H1 (cell line): ENCODE results near the gene FAM8A1. TPM values are rescaled to one million over a fixed set of nuclear protein-coding genes. Genes with fewer than 3 reads are reported as not detected.

Source experiments
- CTCF ChIA-PET: fragments of 300-600 bp; sonication (Branson Sonifier 250); formaldehyde crosslinking; loops from one replicate; lab custom pipeline; 2021; ENCODE audit not compliant: partially characterized antibody; lab: Charles Lee
- POLR2A ChIA-PET: fragments of 300-600 bp; sonication (Branson Sonifier 250); formaldehyde crosslinking; loops from one replicate; lab custom pipeline; 2021; ENCODE audit warnings: inconsistent platforms; ENCODE audit not compliant: partially characterized antibody; lab: Charles Lee
- DNase-seq, 2 experiments: peaks; one replicate each; pipeline versions ENCODE4 v3.0.0 to v3.0.0-alpha.2; 2010 to 2022; ENCODE audit warnings: low spot score in 2 of 2, low read depth in 1 of 2, mixed read lengths in 1 of 2
- FAIRE-seq: peaks from 2 replicates; lab custom pipeline; 2011; peaks lifted over from hg19 to GRCh38; lab: Jason Lieb, UNC
- H2AFZ ChIP-seq: 2 replicates; pipeline ENCODE4 v1.8.1; 2012; ENCODE audit warnings: low read length, inconsistent platforms
- H2AK5ac ChIP-seq: 2 replicates; pipeline ENCODE4 v1.6.1; 2013; ENCODE audit warnings: low read depth, low read length
- H2BK120ac ChIP-seq: replicated peaks from 2 replicates; pipeline ENCODE3; 2013; ENCODE audit warnings: low read depth, low read length, inconsistent platforms
- H2BK12ac ChIP-seq: 2 replicates; pipeline ENCODE4 v1.6.1; 2013; ENCODE audit warnings: low read depth, low read length
- H2BK15ac ChIP-seq: 2 replicates; pipeline ENCODE4 v1.6.1; 2013; ENCODE audit warnings: low read length
- H2BK20ac ChIP-seq: 2 replicates; pipeline ENCODE4 v1.6.1; 2013; ENCODE audit warnings: low read length
- H2BK5ac ChIP-seq: 2 replicates; pipeline ENCODE4 v1.6.1; 2013; ENCODE audit warnings: low read depth, low read length
- H3K14ac ChIP-seq: 2 replicates; pipeline ENCODE4 v1.6.1; 2013; ENCODE audit warnings: inconsistent platforms; ENCODE audit not compliant: insufficient read length
- H3K18ac ChIP-seq: 2 replicates; pipeline ENCODE4 v1.6.1; 2013; ENCODE audit warnings: low read length; ENCODE audit errors: extremely low read depth
- H3K23ac ChIP-seq: 2 replicates; pipeline ENCODE4 v1.6.1; 2013; ENCODE audit warnings: inconsistent platforms; ENCODE audit not compliant: insufficient read length
- H3K23me2 ChIP-seq: 2 replicates; pipeline ENCODE4 v1.6.1; 2013; ENCODE audit warnings: low read depth, low read length
- H3K27ac ChIP-seq: 2 replicates; pipeline ENCODE4 v1.6.1; 2011; ENCODE audit warnings: low read depth, low read length, inconsistent platforms
- H3K27me3 ChIP-seq, 4 experiments: replicated peaks in 1 of 4; 1 replicate in 1 of 4; 2 replicates in 3 of 4; pipeline versions ENCODE4 v1.6.1 to v1.8.1; 2011 to 2013; ENCODE audit warnings: low read length in 3 of 4, mild to moderate bottlenecking in 3 of 4, inconsistent platforms in 2 of 4, mixed read lengths in 2 of 4, moderate library complexity in 1 of 4; ENCODE audit not compliant: control insufficient read depth in 3 of 4, insufficient read depth in 3 of 4; ENCODE audit errors: extremely low read depth in 1 of 4
- H3K36me3 ChIP-seq, 4 experiments: 2 replicates each; pipeline versions ENCODE4 v1.6.1 to v1.8.1; 2011 to 2013; ENCODE audit warnings: mild to moderate bottlenecking in 4 of 4, low read length in 3 of 4, moderate library complexity in 2 of 4, control low read depth in 1 of 4, inconsistent platforms in 1 of 4; ENCODE audit not compliant: insufficient read depth in 4 of 4, control insufficient read depth in 2 of 4
- H3K4ac ChIP-seq: replicated peaks from 2 replicates; pipeline ENCODE3; 2013; ENCODE audit warnings: low read length, low read depth, mixed read lengths, inconsistent platforms; ENCODE audit not compliant: insufficient read length
- H3K4me1 ChIP-seq, 4 experiments: replicated peaks in 1 of 4; 1 replicate in 1 of 4; 2 replicates in 3 of 4; pipeline versions ENCODE4 v1.6.1 to v1.8.1; 2011 to 2013; ENCODE audit warnings: low read length in 3 of 4, inconsistent platforms in 2 of 4, mixed read lengths in 1 of 4; ENCODE audit not compliant: insufficient read depth in 4 of 4, control insufficient read depth in 3 of 4
- H3K4me2 ChIP-seq, 2 experiments: 2 replicates each; pipeline versions ENCODE4 v1.6.1 to v1.8.1; 2011 to 2013; ENCODE audit warnings: low read depth in 2 of 2, low read length in 2 of 2, control low read depth in 1 of 2, inconsistent platforms in 1 of 2, mild to moderate bottlenecking in 1 of 2; ENCODE audit not compliant: insufficient read depth in 1 of 2
- H3K4me3 ChIP-seq, 4 experiments: fragments of 200-600, 300-600 bp in 1 of 4; sonication (generic), shearing (Covaris generic), sonication (Bioruptor Twin) in 1 of 4; 2 replicates each; pipeline versions ENCODE4 v1.5.1 to v1.8.1; 2011 to 2016; ENCODE audit warnings: low read length in 4 of 4, low read depth in 3 of 4, control low read depth in 2 of 4, inconsistent platforms in 2 of 4, mild to moderate bottlenecking in 2 of 4, mixed read lengths in 1 of 4, moderate library complexity in 1 of 4; ENCODE audit not compliant: insufficient read depth in 2 of 4; ENCODE audit errors: extremely low read depth in 1 of 4
- H3K56ac ChIP-seq: replicated peaks from 2 replicates; pipeline ENCODE3; 2013; ENCODE audit warnings: low read depth, mild to moderate bottlenecking, mixed read lengths, low read length, inconsistent platforms; ENCODE audit not compliant: insufficient read length
- H3K79me1 ChIP-seq: 2 replicates; pipeline ENCODE4 v1.6.1; 2013; ENCODE audit warnings: low read depth, low read length, control low read depth
- H3K79me2 ChIP-seq, 2 experiments: 2 replicates each; pipeline versions ENCODE4 v1.6.1 to v1.8.1; 2012 to 2013; ENCODE audit warnings: low read length in 2 of 2, mild to moderate bottlenecking in 2 of 2, inconsistent platforms in 1 of 2; ENCODE audit not compliant: insufficient read depth in 2 of 2, control insufficient read depth in 1 of 2
- H3K9ac ChIP-seq, 4 experiments: replicated peaks in 1 of 4; 1 replicate in 1 of 4; 2 replicates in 3 of 4; pipeline versions ENCODE4 v1.6.1 to v1.8.1; 2011 to 2013; ENCODE audit warnings: low read depth in 3 of 4, low read length in 3 of 4, control low read depth in 2 of 4, mild to moderate bottlenecking in 2 of 4, moderate library complexity in 2 of 4, inconsistent platforms in 1 of 4; ENCODE audit errors: extremely low read depth in 1 of 4
- H3K9me3 ChIP-seq, 2 experiments: 2 replicates each; pipeline versions ENCODE4 v1.6.1 to v1.8.1; 2012 to 2013; ENCODE audit warnings: mild to moderate bottlenecking in 2 of 2, moderate library complexity in 2 of 2, control low read depth in 1 of 2, inconsistent platforms in 1 of 2, low read depth in 1 of 2, low read length in 1 of 2, mixed read lengths in 1 of 2; ENCODE audit not compliant: insufficient read depth in 2 of 2
- H4K20me1 ChIP-seq, 2 experiments: replicated peaks in 1 of 2; 2 replicates each; pipeline versions ENCODE3 to v1.8.1; 2011 to 2013; ENCODE audit warnings: inconsistent platforms in 2 of 2, low read length in 2 of 2, mild to moderate bottlenecking in 1 of 2; ENCODE audit not compliant: insufficient read depth in 2 of 2, control insufficient read depth in 1 of 2
- H4K5ac ChIP-seq: 2 replicates; pipeline ENCODE4 v1.6.1; 2013; ENCODE audit warnings: low read length, low read depth, mixed read lengths, inconsistent platforms; ENCODE audit not compliant: insufficient read length
- H4K8ac ChIP-seq: 2 replicates; pipeline ENCODE4 v1.8.0; 2013; ENCODE audit warnings: mild to moderate bottlenecking, moderate library complexity, low read length, inconsistent platforms; ENCODE audit not compliant: insufficient read depth; ENCODE audit errors: extremely low read depth
- H4K91ac ChIP-seq: replicated peaks from 2 replicates; pipeline ENCODE3; 2013; ENCODE audit warnings: low read length, mixed read lengths, inconsistent platforms; ENCODE audit not compliant: insufficient read length
- PHF8 ChIP-seq: fragments of 200-600 bp; sonication (generic); conservative IDR thresholded peaks from 2 replicates; pipeline ENCODE4 v1.7.1; 2012; ENCODE audit warnings: low read depth, mild to moderate bottlenecking, inconsistent platforms, low read length, moderate library complexity
- WGBS, 2 experiments: shearing (Covaris generic) in 1 of 2; methylation state at CpG; one replicate each; pipeline versions ENCODE4 v1.1.6 to v1.1.7; 2013 to 2015; ENCODE audit warnings: low lambda C conversion rate in 2 of 2, mixed read lengths in 2 of 2, inconsistent platforms in 1 of 2, low coverage in 1 of 2, missing lambda C conversion rate in 1 of 2; ENCODE audit not compliant: insufficient replicate concordance in 2 of 2, insufficient coverage in 1 of 2, insufficient read length in 1 of 2; ENCODE audit errors: extremely low coverage in 1 of 2, missing lambda C conversion rate in 1 of 2; 5-methylcytosine and 5-hydroxymethylcytosine counted together
- polyA plus RNA-seq, 7 experiments: library from polyadenylated mRNA; depleted of rRNA in 3 of 7; stranded (reverse) in 5 of 7; unstranded in 2 of 7; fragments of >200 nt in 5 of 7; fragments of 200-250 nt in 2 of 7; gene quantifications; 1 replicate in 5 of 7; 2 replicates in 1 of 7; 4 replicates in 1 of 7; pipeline versions ENCODE4 v1.2.1 to v1.2.3, GENCODE V29; 2011 to 2013; ENCODE audit warnings: missing spikeins in 2 of 7, mixed read lengths in 2 of 7
- total RNA-seq: library from RNA; stranded (reverse); fragmentation: NEBNext Ultra II Directional; extraction: Animal tissue kit (Norgen Biotek cat#: 25700); gene quantifications from 2 replicates; pipeline ENCODE4 v1.2.1, GENCODE V29; 2021

FAM8A1 gene
- total and polyA plus RNA-seq, 2 of the 8 experiments (the other 6 are each of a cell fraction or from before 2014, with no cell fraction given), result 3.4 to 9.2 TPM

- Histone ChIP-seq H3K9me3 (no peaks in the 10 kb centered on the region), H3K9ac (no peak overlapping the region)
- no peak for TF ChIP-seq PHF8
- TF ChIP-seq, all 59 proteins: peak for 0
- no peak overlapping the region for H2BK12ac ChIP-seq
- H3K79me2 ChIP-seq, result peaks cover 0 to 33% of the 10 kb centered on the region in 2 experiments; a peak in 1 of 4 replicates
- no peak overlapping the region for H3K18ac ChIP-seq
- ChIA-PET POLR2A (no interaction called here), CTCF (interaction anchor here (1.2 kb wide), 1 partner anchor 70 kb away, joined by 3 read pairs; no protein-coding TSS in a partner anchor)
- no peak overlapping the region for H3K23ac ChIP-seq
- H4K20me1 ChIP-seq, result peaks cover 2 to 4% of the 10 kb centered on the region in 2 experiments
- H3K27me3 ChIP-seq, result no peaks in the 10 kb centered on the region
- no peak overlapping the region for H2AFZ ChIP-seq
- no peak overlapping the region for H3K14ac ChIP-seq
- H3K4me1 ChIP-seq, result no peaks in the 10 kb centered on the region
- H3K4me3 ChIP-seq, result no peak overlapping the region
- no peak overlapping the region for H3K56ac ChIP-seq
- FAIRE-seq (no peak), DNase-seq (no peak)
- WGBS, 2 experiments, result 96% methylated on average over 1 of the region's 1 CpG; no CpG with 5 or more reads in 1 of the 2 experiments
- H4K5ac ChIP-seq, result no peak overlapping the region
- H4K8ac ChIP-seq, result no peak overlapping the region
- peaks cover 15 to 68% (median 53%) of the 10 kb centered on the region in 4 experiments for H3K36me3 ChIP-seq
- H2BK5ac ChIP-seq, result no peak overlapping the region
- no peak overlapping the region for H3K27ac ChIP-seq
- H3K23me2 ChIP-seq, result no peaks in the 10 kb centered on the region
- H2BK120ac ChIP-seq, result no peak overlapping the region
- H3K79me1 ChIP-seq, result peaks cover 4% of the 10 kb centered on the region; the same call in 1 of the 2 replicates
- H2BK20ac ChIP-seq, result no peak overlapping the region
- H3K4me2 ChIP-seq, result no peak overlapping the region
- H2BK15ac ChIP-seq, result no peak overlapping the region
- no peak overlapping the region for H2AK5ac ChIP-seq
- no peak overlapping the region for H4K91ac ChIP-seq
- H3K4ac ChIP-seq, result no peak overlapping the region
Measured at GRCh38 chr6:17632934-17633333, 32.8 kb downstream of the FAM8A1 start.
